ENCODE measurements around the gene FAM98C.

Gene FAM98C

GRCh38 chr19:38378866-38379265 is 24.0 kb upstream of the FAM98C start:
- DNase-seq (ENCODE audit: low read depth) = no peak

- DNase-seq (ENCODE audit: low read depth) = no peak
Observed at GRCh38 chr19:38381138-38381537, 21.8 kb upstream of the FAM98C start.

GRCh38 chr19:38383184-38383583 is 19.7 kb upstream of the FAM98C start:
- no peak for DNase-seq (ENCODE audit: low read depth)

- DNase-seq (ENCODE audit: low read depth) = no peak
Observed at GRCh38 chr19:38383743-38384142, 19.1 kb upstream of the FAM98C start.

GRCh38 chr19:38384209-38385027 is 18.5 kb upstream of the FAM98C start:
- DNase-seq (ENCODE audit: low read depth) = no peak

- DNase-seq (ENCODE audit: low read depth) = no peak
Observed at GRCh38 chr19:38385057-38385803, 17.7 kb upstream of the FAM98C start.

GRCh38 chr19:38385804-38386257 is 17.1 kb upstream of the FAM98C start:
- no peak for DNase-seq (ENCODE audit: low read depth)

- no peak for DNase-seq (ENCODE audit: low read depth)
Observed at GRCh38 chr19:38386300-38386970, 16.5 kb upstream of the FAM98C start.

- DNase-seq (ENCODE audit: low read depth) = no peak
Observed at GRCh38 chr19:38386971-38387549, 15.8 kb upstream of the FAM98C start.

- peak; percentile 65 for DNase-seq (ENCODE audit: low read depth)
Observed at GRCh38 chr19:38387550-38388348, 15.1 kb upstream of the FAM98C start, which contains the start of gene GGN. TSS of gene GGN (minus strand) at chr19:38388034. CDS start at chr19:38387261, 773 bp downstream.

GRCh38 chr19:38388349-38389100 is 14.4 kb upstream of the FAM98C start, which contains the start of gene SPRED3:
TSS of gene SPRED3 (plus strand) at chr19:38388697. CDS start at chr19:38390303, 1,606 bp downstream.
- DNase-seq (ENCODE audit: low read depth) = no peak

- no peak for DNase-seq (ENCODE audit: low read depth)
Observed at GRCh38 chr19:38389101-38389925, 13.6 kb upstream of the FAM98C start.

GRCh38 chr19:38389957-38390924 is 12.7 kb upstream of the FAM98C start:
- DNase-seq (ENCODE audit: low read depth) = no peak

- no peak for DNase-seq (ENCODE audit: low read depth)
Observed at GRCh38 chr19:38391911-38392464, 10.9 kb upstream of the FAM98C start.

- DNase-seq (ENCODE audit: low read depth) = no peak
Observed at GRCh38 chr19:38392707-38393308, 10.1 kb upstream of the FAM98C start.

- DNase-seq (ENCODE audit: low read depth) = peak; percentile 68
Observed at GRCh38 chr19:38394488-38394887, 8.4 kb upstream of the FAM98C start.

GRCh38 chr19:38395381-38396114 is 7.3 kb upstream of the FAM98C start:
- DNase-seq (ENCODE audit: low read depth) = peak; percentile 38
